Measurements from ENCODE around the gene SFXN3.

- no peak for TF ChIP-seq ESRRG (CRISPR knock-in tag; IDR thresholded peaks at IDR 0.05)
- TF ChIP-seq ARNTL (CRISPR knock-in tag; IDR thresholded peaks at IDR 0.05; ENCODE audit: borderline replicate concordance, low read depth), result no peak
- TF ChIP-seq ISL1 (CRISPR knock-in tag; IDR thresholded peaks at IDR 0.05), result no peak
- TF ChIP-seq TSHZ2 (CRISPR knock-in tag; IDR thresholded peaks at IDR 0.05), result no peak
- no peak for TF ChIP-seq SNAI2 (CRISPR knock-in tag; IDR thresholded peaks at IDR 0.05)
- TF ChIP-seq PATZ1 (CRISPR knock-in tag; IDR thresholded peaks at IDR 0.05; ENCODE audit: borderline replicate concordance), result no peak
- TF ChIP-seq TCF4 (CRISPR knock-in tag; IDR thresholded peaks at IDR 0.05; ENCODE audit: borderline replicate concordance), result no peak
- TF ChIP-seq TOX (CRISPR knock-in tag; IDR thresholded peaks at IDR 0.05; ENCODE audit: borderline replicate concordance), result no peak
- no peak for TF ChIP-seq CSDC2 (CRISPR knock-in tag; IDR thresholded peaks at IDR 0.05)
- no peak for TF ChIP-seq GLIS3 (CRISPR knock-in tag; IDR thresholded peaks at IDR 0.05)
- TF ChIP-seq, protein P1, sequence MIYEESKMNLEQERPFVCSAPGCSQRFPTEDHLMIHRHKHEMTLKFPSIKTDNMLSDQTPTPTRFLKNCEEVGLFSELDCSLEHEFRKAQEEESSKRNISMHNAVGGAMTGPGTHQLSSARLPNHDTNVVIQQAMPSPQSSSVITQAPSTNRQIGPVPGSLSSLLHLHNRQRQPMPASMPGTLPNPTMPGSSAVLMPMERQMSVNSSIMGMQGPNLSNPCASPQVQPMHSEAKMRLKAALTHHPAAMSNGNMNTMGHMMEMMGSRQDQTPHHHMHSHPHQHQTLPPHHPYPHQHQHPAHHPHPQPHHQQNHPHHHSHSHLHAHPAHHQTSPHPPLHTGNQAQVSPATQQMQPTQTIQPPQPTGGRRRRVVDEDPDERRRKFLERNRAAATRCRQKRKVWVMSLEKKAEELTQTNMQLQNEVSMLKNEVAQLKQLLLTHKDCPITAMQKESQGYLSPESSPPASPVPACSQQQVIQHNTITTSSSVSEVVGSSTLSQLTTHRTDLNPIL (CRISPR knock-in tag; IDR thresholded peaks at IDR 0.05; ENCODE audit: low read depth), result no peak
Measured at GRCh38 chr10:101061624-101062231, 30.7 kb downstream of the SFXN3 start, which contains the start of gene KAZALD1.
